ENCODE results near the gene SH3RF2. TPM values are rescaled to one million over a fixed set of nuclear protein-coding genes. Genes with fewer than 3 reads are reported as not detected.
"Not testable (repeated sequence)": the region's sequence is repeated elsewhere in the genome, so short reads cannot be mapped to it uniquely, and the experiment has no call there.

The SH3RF2 gene
- total RNA-seq, 4 donors from 2014 or later = 39.6 to 118 (median 96.0) TPM

DNA sequence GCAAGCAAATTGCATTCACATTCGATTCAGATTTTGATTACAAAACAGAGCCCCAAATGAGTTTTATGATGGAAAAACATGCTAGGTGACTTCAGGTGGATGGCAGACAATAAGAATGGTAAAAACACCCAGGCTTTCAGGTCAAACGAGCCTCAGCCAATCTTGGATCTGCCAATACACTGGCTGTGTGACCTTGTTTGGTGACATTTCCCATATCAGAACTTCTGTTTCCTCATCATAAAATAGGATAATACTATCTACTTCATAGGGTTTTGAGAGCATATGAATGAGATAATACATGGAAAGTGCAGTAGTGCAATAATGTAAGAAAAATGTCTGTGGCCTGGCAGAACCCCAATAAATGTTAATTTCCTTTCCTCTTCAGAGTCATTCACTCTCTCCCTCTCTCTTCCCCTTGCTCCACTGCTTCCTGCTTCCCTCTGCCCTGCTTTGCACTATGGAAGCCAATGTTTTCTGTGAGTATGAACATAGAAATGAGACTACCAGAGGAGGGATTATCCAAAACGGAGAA, 54.7 kb downstream of the SH3RF2 start:
- H3K27ac ChIP-seq = peak overlapping the region in 3 of 4 donors; percentile 16 to 69 (median 60)
- no peaks in the 10 kb centered on the region for H3K36me3 ChIP-seq
- peaks cover 0 to 33% (median 1%) of the 10 kb centered on the region in 4 donors for H3K4me1 ChIP-seq
- no peak for TF ChIP-seq POLR2A (IDR thresholded peaks at IDR 0.05)
- TF ChIP-seq CTCF (IDR thresholded peaks at IDR 0.05) = no peak
- no peaks in the 10 kb centered on the region for H3K27me3 ChIP-seq
- H3K4me3 ChIP-seq = no peak overlapping the region
- DNase-seq = no peak
- H3K9me3 ChIP-seq = peaks cover 0 to 6% (median 0%) of the 10 kb centered on the region in 4 donors

GRCh38 chr5:145993538-145993937, 57.2 kb downstream of the SH3RF2 start:
- H3K4me3 ChIP-seq, H3K27me3 ChIP-seq, H3K9me3 ChIP-seq, DNase-seq, H3K27ac ChIP-seq, H3K36me3 ChIP-seq: not testable (repeated sequence)
- H3K4me1 ChIP-seq = peaks cover 0 to 21% (median 1%) of the 10 kb centered on the region in 4 donors

DNA sequence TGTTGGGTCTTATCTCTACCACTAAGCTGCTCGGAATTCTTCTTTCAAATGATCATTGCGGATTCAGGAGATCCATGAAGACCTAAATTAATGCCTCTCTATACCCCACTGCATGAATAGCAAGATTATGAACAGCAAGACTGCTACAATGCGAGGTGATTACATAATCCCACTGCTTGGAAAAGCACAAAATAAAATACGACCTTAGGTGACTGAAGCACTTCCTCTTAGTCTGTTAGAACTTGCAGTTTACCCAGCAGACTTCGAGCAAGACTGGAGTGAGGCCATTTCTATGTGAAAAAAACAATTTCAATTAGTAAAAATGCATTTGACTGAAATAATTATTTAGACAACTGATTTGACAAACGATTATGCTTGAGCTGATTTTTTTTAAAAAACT, 59.8 kb downstream of the SH3RF2 start:
- no peaks in the 10 kb centered on the region for H3K36me3 ChIP-seq
- no peak for DNase-seq
- H3K4me1 ChIP-seq = peaks cover 0 to 7% (median 1%) of the 10 kb centered on the region in 4 donors
- H3K9me3 ChIP-seq = peaks cover 0 to 6% (median 0%) of the 10 kb centered on the region in 4 donors
- no peaks in the 10 kb centered on the region for H3K27me3 ChIP-seq
- H3K27ac ChIP-seq = no peak overlapping the region
- no peak overlapping the region for H3K4me3 ChIP-seq
- TF ChIP-seq CTCF (IDR thresholded peaks at IDR 0.05) = no peak
- TF ChIP-seq POLR2A (IDR thresholded peaks at IDR 0.05) = no peak

DNA sequence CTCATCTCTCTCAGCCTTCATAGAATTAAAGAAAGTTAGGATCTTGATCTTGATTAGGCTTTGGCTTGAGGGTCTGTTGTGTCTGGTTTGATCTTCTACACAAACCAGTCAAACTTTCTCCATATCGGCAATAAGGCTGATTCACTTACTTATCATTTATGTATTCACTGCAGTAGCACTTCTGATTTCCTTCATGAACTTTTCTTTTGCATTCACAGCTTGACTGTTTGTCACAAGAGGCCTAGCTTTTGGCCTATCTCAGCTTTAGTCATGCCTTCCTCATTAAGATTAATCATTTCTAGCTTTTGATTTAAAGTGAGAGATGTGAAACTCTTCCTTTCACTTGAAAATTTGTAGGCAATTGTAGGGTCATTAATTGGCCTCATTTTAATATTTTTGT, 62.8 kb downstream of the SH3RF2 start:
- Histone ChIP-seq H3K4me1 (no peaks in the 10 kb centered on the region), H3K27me3 (no peaks in the 10 kb centered on the region), H3K9me3 (no peaks in the 10 kb centered on the region), H3K27ac (no peak overlapping the region), H3K4me3 (no peak overlapping the region), H3K36me3 (peaks cover 0 to 5% (median 0%) of the 10 kb centered on the region in 3 donors)
- TF ChIP-seq POLR2A (IDR thresholded peaks at IDR 0.05) (no peak), CTCF (IDR thresholded peaks at IDR 0.05) (no peak)
- DNase-seq = no peak

DNA sequence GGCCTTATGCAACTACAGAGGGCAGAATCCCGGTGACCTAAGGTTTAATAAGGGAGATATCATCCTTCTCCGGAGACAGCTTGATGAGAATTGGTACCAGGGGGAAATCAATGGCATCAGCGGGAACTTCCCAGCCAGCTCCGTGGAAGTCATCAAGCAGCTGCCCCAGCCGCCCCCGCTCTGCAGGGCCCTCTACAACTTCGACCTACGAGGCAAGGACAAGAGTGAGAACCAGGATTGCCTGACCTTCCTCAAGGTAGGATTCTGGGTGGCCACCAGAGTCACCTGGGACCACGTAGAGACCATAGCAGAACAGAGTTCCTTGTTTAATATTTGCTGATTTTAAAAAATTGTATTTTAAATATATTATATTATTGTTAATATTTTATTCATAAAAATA, 63.7 kb downstream of the SH3RF2 start:
- H3K9me3 ChIP-seq = no peaks in the 10 kb centered on the region
- DNase-seq = no peak
- H3K27me3 ChIP-seq = no peaks in the 10 kb centered on the region
- no peaks in the 10 kb centered on the region for H3K4me1 ChIP-seq
- H3K4me3 ChIP-seq = no peak overlapping the region
- no peak for TF ChIP-seq CTCF (IDR thresholded peaks at IDR 0.05)
- TF ChIP-seq POLR2A (IDR thresholded peaks at IDR 0.05) = no peak
- no peak overlapping the region for H3K27ac ChIP-seq
- H3K36me3 ChIP-seq = peaks cover 0 to 5% (median 0%) of the 10 kb centered on the region in 3 donors

DNA sequence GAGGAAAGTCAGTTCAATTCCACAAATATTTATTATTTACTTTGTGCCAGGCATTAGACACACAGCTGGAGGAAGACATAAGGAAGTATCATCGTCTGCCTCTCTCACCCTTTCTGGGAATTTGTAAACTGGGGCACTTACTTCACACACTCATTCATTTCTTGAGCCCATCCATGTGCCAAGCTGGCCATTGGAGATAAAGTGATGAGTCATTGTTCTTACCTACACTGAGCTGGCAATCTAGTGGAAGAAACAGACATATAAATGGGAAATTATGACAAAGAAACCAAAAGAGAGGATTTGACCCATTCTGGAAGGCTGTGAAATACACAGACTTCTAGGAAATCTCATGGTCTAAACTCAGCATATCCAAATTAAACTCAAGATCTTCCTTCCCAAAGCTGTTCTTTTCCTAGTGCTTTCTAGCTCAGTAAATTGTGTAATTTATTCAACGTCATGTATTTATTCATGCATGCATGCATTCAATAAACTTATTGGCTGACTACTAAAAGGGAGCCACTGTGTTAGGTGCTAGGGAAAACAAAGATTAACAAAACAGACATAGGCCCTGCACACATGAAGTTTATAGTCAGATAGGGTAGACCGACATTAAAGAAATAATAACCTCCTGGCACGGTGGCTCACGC, 65.3 kb downstream of the SH3RF2 start:
- no peak for DNase-seq
- Histone ChIP-seq H3K9me3 (no peaks in the 10 kb centered on the region), H3K4me1 (no peaks in the 10 kb centered on the region), H3K27ac (no peak overlapping the region), H3K27me3 (no peaks in the 10 kb centered on the region), H3K4me3 (no peak overlapping the region), H3K36me3 (peaks cover 0 to 5% (median 0%) of the 10 kb centered on the region in 3 donors)
- TF ChIP-seq CTCF (IDR thresholded peaks at IDR 0.05) = no peak
- no peak for TF ChIP-seq POLR2A (IDR thresholded peaks at IDR 0.05)
